WTC11 (cell line): ENCODE results near the gene SCD. TPM values are rescaled to one million over a fixed set of nuclear protein-coding genes. Genes with fewer than 3 reads are reported as not detected.

Source experiments
- ATAC-seq: fragments of 200-7000 bp; cut with Tn5 transposase; 2 replicates; pipeline ENCODE4 v1.10.0; 2021; ENCODE audit warnings: mild to moderate bottlenecking, moderate library complexity
- CTCF ChIA-PET: fragments of 300-600 bp; sonication (Branson Sonifier 250); formaldehyde crosslinking; loops from one replicate; lab custom pipeline; 2021; ENCODE audit warnings: antibody characterized with exemption; lab: Charles Lee
- POLR2A ChIA-PET: fragments of 350-600 bp; sonication (Branson Sonifier 250); formaldehyde crosslinking; loops from one replicate; lab custom pipeline; 2021; ENCODE audit warnings: antibody characterized with exemption; lab: Charles Lee
- DNase-seq: peaks from one replicate; pipeline ENCODE4 v3.0.0; 2021; ENCODE audit warnings: low spot score
- H3K27ac Mint-ChIP-seq: 2 replicates; pipeline ENCODE4 v1.8.0; 2021; ENCODE audit warnings: mixed read lengths
- H3K27me3 Mint-ChIP-seq: 2 replicates; pipeline ENCODE4 v1.8.0; 2021; ENCODE audit warnings: low read depth, mild to moderate bottlenecking, moderate library complexity, mixed read lengths
- H3K36me3 Mint-ChIP-seq: 2 replicates; pipeline ENCODE4 v1.8.0; 2021; ENCODE audit warnings: mixed read lengths
- H3K4me1 Mint-ChIP-seq: 2 replicates; pipeline ENCODE4 v1.8.0; 2022; ENCODE audit warnings: mixed read lengths
- H3K4me3 Mint-ChIP-seq: 2 replicates; pipeline ENCODE4 v1.8.0; 2021; ENCODE audit warnings: mild to moderate bottlenecking, moderate library complexity, mixed read lengths
- H3K9me3 Mint-ChIP-seq: 2 replicates; pipeline ENCODE4 v1.8.0; 2021; ENCODE audit warnings: mixed read lengths
- AFF4 ChIP-seq: sonication (generic); formaldehyde crosslinking; IDR thresholded peaks from 2 replicates; pipeline ENCODE4 v1.8.1; 2023; ENCODE audit warnings: mild to moderate bottlenecking, missing genetic modification reagents, borderline replicate concordance
- ARID4B ChIP-seq: sonication (generic); formaldehyde crosslinking; IDR thresholded peaks from 2 replicates; pipeline ENCODE4 v1.8.0; 2023; ENCODE audit warnings: missing genetic modification reagents, mild to moderate bottlenecking, borderline replicate concordance
- ATF3 ChIP-seq: sonication (generic); formaldehyde crosslinking; conservative IDR thresholded peaks from 2 replicates; pipeline ENCODE4 v1.8.1; 2022; ENCODE audit warnings: mild to moderate bottlenecking, missing genetic modification reagents
- CTCF ChIP-seq: fragments of 200-600 bp; IDR thresholded peaks from 2 replicates; pipeline ENCODE4 v1.8.0; 2022; ENCODE audit warnings: antibody characterized with exemption
- EMX1 ChIP-seq: fragments of 250-450 bp; sonication (Bioruptor Pico); IDR thresholded peaks from 2 replicates; pipeline ENCODE4 v1.8.0; 2021; ENCODE audit warnings: mild to moderate bottlenecking
- ERG ChIP-seq: fragments of 250-450 bp; sonication (Bioruptor Pico); IDR thresholded peaks from 2 replicates; pipeline ENCODE4 v1.8.0; 2021; ENCODE audit warnings: mild to moderate bottlenecking
- FOXJ3 ChIP-seq: sonication (generic); formaldehyde crosslinking; IDR thresholded peaks from 2 replicates; pipeline ENCODE4 v1.9.0; 2021; ENCODE audit warnings: missing genetic modification reagents, mild to moderate bottlenecking, borderline replicate concordance
- GABPB1 ChIP-seq: sonication (generic); formaldehyde crosslinking; IDR thresholded peaks from 2 replicates; pipeline ENCODE4 v1.8.1; 2023; ENCODE audit warnings: mild to moderate bottlenecking, missing genetic modification reagents
- GRHL2 ChIP-seq: fragments of 250-450 bp; sonication (Bioruptor Pico); IDR thresholded peaks from 2 replicates; pipeline ENCODE4 v1.8.0; 2022; ENCODE audit warnings: mild to moderate bottlenecking, moderate library complexity; ENCODE audit not compliant: insufficient replicate concordance, severe bottlenecking
- KAT7 ChIP-seq: sonication (generic); formaldehyde crosslinking; IDR thresholded peaks from 2 replicates; pipeline ENCODE4 v1.8.1; 2023; ENCODE audit warnings: missing genetic modification reagents, mild to moderate bottlenecking, borderline replicate concordance
- MLX ChIP-seq: sonication (generic); formaldehyde crosslinking; IDR thresholded peaks from 2 replicates; pipeline ENCODE4 v1.8.1; 2023; ENCODE audit warnings: mild to moderate bottlenecking, missing genetic modification reagents, moderate library complexity
- NFYB ChIP-seq: sonication (generic); formaldehyde crosslinking; conservative IDR thresholded peaks from 2 replicates; pipeline ENCODE4 v1.8.0; 2022; ENCODE audit warnings: low read depth, missing genetic modification reagents
- NR3C1 ChIP-seq: sonication (generic); formaldehyde crosslinking; conservative IDR thresholded peaks from 2 replicates; pipeline ENCODE4 v1.8.1; 2023; ENCODE audit warnings: low read depth, mild to moderate bottlenecking, missing genetic modification reagents
- ZNF219 ChIP-seq: sonication (generic); formaldehyde crosslinking; IDR thresholded peaks from 2 replicates; pipeline ENCODE4 v1.8.0; 2023; ENCODE audit warnings: missing genetic modification reagents, mild to moderate bottlenecking, borderline replicate concordance
- ZNF416 ChIP-seq: fragments of 250-450 bp; sonication (Bioruptor Pico); IDR thresholded peaks from 2 replicates; pipeline ENCODE4 v1.9.0; 2021; ENCODE audit warnings: mild to moderate bottlenecking, inconsistent platforms
- ZNF425 ChIP-seq: fragments of 250-450 bp; sonication (Bioruptor Pico); conservative IDR thresholded peaks from 2 replicates; pipeline ENCODE4 v1.9.0; 2021; ENCODE audit warnings: mild to moderate bottlenecking
- ZNF671 ChIP-seq: fragments of 250-450 bp; sonication (Bioruptor Pico); IDR thresholded peaks from 2 replicates; pipeline ENCODE4 v1.8.0; 2021; ENCODE audit warnings: mild to moderate bottlenecking
- total RNA-seq: library from RNA; stranded (reverse); gene quantifications from 3 replicates; pipeline ENCODE4 v1.2.3, GENCODE V29; 2021

Gene SCD
- total RNA-seq, 1 experiment from 2014 or later, result 556 TPM

GRCh38 chr10:100356067-100357017, 9.3 kb downstream of the SCD start (continued):
- no peak for TF ChIP-seq ZNF425 (CRISPR knock-in tag)
- TF ChIP-seq GRHL2 (CRISPR knock-in tag), result no peak
- TF ChIP-seq ZNF416 (CRISPR knock-in tag), result no peak
- TF ChIP-seq, all 79 proteins: peak for 0

GRCh38 chr10:100357059-100357858, 10.2 kb downstream of the SCD start:
- H3K9me3 Mint-ChIP-seq, result no peaks in the 10 kb centered on the region
- H3K27ac Mint-ChIP-seq, result peak overlapping the region; percentile 89
- H3K4me1 Mint-ChIP-seq, result peaks cover 55% of the 10 kb centered on the region
- no peaks in the 10 kb centered on the region for H3K27me3 Mint-ChIP-seq
- H3K4me3 Mint-ChIP-seq, result no peak overlapping the region
- no peak for ATAC-seq
- no peak for DNase-seq
- ChIA-PET CTCF (interaction anchor here (1.1 kb wide), 1 partner anchor 8 kb away, joined by 5 read pairs; no protein-coding TSS in a partner anchor), POLR2A (interaction anchor here (0.9 kb wide), 1 partner anchor 16 kb away, joined by 6 read pairs; no protein-coding TSS in a partner anchor)
- H3K36me3 Mint-ChIP-seq, result peaks cover 93% of the 10 kb centered on the region
- TF ChIP-seq CTCF, result no peak
- TF ChIP-seq ARID4B (CRISPR knock-in tag), result no peak
- no peak for TF ChIP-seq ERG (CRISPR knock-in tag)
- TF ChIP-seq GABPB1 (CRISPR knock-in tag), result no peak
- TF ChIP-seq GRHL2 (CRISPR knock-in tag), result no peak
- no peak for TF ChIP-seq KAT7 (CRISPR knock-in tag)
- no peak for TF ChIP-seq ZNF219
- TF ChIP-seq ATF3 (CRISPR knock-in tag), result no peak
- TF ChIP-seq NFYB (CRISPR knock-in tag), result no peak
- TF ChIP-seq AFF4 (CRISPR knock-in tag), result no peak
- no peak for TF ChIP-seq FOXJ3
- no peak for TF ChIP-seq MLX (CRISPR knock-in tag)
- TF ChIP-seq EMX1 (CRISPR knock-in tag), result no peak
- TF ChIP-seq NR3C1 (CRISPR knock-in tag), result no peak
- TF ChIP-seq ZNF671 (CRISPR knock-in tag), result no peak
